GM21390 (cell line): ENCODE results near the gene EMC6.

ENCODE experiments used
- ATAC-seq: cut with Tn5 transposase; IDR thresholded peaks from one replicate; pipeline ENCODE4 v1.9.1; 2021; ENCODE audit not compliant: unreplicated experiment

Gene EMC6

GRCh38 chr17:3655766-3656165 lies 12.8 kb upstream of the EMC6 start:
- ATAC-seq: no peak

DNA sequence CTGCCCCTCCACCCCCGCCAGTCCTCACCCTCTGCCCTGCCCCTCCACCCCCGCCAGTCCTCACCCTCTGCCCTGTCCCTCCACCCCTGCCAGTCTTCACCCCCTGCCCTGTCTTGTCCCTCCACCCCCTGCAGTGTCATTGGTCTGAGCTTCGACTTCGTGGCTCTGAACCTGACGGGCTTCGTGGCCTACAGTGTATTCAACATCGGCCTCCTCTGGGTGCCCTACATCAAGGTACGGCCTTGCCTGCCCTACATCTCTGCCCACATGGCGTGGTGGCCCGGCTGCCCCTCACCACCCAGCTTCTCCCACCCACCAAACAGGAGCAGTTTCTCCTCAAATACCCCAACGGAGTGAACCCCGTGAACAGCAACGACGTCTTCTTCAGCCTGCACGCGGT lies 12.3 kb upstream of the EMC6 start:
- ATAC-seq: no peak

DNA sequence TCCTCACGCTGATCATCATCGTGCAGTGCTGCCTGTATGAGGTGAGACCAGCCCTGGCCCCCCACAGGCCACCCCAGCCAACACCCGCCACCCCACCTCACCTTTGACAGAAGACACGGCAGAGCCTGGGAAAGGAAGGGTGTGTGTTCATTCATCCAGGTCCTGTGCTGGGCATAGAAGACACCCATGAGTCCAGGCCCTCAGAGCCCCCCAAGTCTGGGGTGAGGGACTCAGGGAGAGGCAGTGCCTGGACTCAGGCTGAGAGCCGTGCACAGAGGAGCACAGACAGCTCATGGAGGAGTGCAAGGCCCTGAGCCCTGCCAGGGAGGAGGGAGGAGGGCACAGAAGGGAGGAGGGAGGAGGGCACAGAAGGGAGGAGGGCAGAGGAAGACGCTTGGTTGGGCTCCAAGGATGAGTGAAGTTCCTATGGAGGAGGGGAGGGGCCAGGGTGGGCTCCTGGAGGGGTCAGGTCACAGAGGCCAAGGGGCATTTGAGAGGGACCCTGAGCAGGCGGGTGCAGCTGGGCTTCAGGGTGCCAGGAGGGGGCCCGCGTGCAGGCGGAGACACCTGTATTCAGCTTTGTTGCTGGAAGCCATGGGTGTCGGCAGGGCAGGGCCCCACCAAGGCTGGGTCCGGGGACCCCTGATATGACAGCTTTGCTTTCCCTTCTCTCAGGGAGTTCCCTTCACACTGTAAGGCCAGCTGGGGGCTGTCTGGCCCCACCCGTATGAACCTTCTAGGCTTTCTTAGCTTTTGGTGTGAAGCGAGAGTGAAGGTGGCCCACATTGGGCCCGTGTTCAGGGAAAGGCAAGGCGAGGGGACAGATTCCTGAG lies 11.6 kb upstream of the EMC6 start:
- no peak for ATAC-seq

DNA sequence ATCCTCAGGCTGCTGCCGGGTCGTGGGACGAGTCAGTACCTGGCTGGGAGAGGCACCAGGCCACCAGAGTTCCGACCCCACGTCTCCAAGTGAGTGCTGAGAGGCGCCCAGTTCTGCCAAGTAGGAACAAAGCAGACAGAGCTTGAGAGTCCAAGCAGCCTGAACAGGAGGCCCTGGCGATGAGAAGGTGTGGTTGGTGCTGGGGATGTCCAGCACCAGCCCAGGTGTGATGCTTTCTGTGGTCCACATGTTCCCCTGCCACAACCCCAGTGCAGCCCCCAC lies 11.1 kb upstream of the EMC6 start:
- no peak for ATAC-seq

DNA sequence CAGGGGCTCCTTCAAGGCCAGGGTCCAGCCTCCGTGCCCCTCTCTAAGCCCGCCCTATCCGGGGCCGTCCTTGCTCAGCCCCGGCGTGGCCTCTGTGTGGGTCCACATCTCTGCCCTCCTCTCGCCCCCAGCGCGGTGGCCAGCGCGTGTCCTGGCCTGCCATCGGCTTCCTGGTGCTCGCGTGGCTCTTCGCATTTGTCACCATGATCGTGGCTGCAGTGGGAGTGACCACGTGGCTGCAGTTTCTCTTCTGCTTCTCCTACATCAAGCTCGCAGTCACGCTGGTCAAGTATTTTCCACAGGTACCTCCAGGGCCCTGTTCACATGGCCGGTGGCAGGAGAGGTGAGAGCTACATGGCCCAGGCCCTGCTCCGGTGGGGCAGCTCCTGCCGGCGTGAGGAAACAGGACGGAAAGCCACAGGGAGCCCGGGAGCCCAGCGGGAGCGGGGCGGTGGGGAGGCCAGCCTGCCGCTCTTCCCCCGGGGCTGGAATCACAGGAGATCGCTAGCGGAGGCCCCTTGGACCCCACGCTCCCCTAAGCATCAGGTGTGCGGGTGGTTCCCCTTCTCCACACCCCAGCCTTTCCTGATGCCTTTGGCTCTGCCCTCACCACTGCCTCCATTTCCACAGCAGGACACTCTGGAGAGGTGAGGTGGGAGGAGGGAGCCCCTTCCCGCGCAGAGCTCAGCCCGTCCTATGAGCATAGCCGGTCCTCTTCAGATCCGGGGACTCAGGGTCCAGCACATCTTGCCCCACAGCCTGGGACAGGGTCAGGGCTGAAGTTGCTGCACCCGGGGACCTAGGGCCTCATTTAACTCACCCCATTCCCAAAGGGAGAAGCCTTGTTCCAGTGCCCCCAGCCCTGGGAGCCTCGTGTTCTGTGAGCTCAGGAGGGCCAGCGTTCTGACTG lies 10.5 kb upstream of the EMC6 start:
- no peak for ATAC-seq

GRCh38 chr17:3658784-3659449 lies 9.7 kb upstream of the EMC6 start:
- no peak for ATAC-seq

GRCh38 chr17:3659541-3660111 lies 9.0 kb upstream of the EMC6 start:
- ATAC-seq: no peak

- ATAC-seq: no peak
Measured at GRCh38 chr17:3660311-3660891, 8.2 kb upstream of the EMC6 start.

DNA sequence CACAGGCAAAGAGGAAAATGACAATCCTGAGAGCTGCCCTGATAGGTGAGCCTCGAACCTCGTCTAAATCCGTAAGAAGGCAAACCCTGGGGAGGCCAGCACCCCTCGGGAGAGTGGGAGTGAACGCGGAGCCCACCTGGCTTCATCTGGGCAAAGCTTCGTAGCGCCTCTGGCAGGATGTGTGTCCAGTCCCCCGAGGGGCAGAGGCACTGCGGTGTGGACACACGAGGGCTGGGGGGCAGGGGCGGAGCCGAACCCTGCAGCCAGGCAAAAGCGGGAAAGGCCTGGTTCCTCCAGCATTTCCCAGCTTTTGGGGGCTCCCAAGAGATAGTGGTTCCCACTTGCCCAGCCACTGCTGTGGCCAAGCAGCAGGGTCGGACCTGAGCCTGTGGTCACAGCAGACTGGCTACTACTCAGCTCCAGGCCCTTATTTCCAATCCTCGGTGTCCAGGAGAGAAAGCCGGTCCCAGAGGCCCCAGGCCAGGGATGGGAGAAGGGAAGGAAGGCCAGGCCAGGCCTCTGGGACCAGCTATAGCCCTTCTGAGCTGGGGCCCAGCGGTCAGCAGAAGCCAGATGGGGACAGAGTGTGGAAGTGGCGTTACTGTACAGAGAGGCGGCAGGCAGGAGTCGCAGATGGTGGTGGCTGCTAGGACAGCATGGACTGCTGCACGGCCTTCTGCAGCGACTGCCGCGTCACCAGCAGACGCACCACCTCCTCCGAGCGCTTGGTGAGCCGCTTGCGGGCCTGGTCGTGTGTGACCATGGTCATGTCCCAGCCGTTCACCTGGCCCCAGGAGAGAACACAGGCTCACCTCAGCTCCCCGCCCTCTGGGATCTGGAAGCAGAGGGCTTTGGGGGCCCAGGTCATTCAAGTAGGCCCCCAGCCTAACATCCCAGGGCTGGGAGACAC lies 5.3 kb upstream of the EMC6 start:
- ATAC-seq: no peak

DNA sequence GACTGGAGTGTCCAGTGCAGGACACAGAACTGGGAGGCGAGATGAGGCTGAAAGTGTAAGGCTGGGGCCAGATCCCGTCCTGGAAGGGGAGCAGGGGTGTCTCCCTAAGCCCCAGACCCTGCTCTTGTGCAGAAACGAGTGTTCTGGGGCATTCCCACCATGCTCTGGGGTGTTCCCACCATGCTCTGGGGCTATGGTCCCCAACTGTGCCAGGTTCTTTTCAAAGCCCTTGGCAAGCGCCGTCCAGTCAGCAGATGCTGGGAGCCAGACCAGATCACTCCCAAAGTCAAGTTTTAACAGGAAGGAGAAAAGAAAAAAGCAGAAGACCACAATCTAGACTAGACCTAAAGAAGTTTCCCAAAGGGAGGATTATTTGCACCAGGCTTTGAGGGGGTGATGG lies 2.8 kb upstream of the EMC6 start:
- ATAC-seq: no peak

- no peak for ATAC-seq
Measured at GRCh38 chr17:3666516-3666915, 2.1 kb upstream of the EMC6 start.

GRCh38 chr17:3667366-3668278 lies 990 bp upstream of the EMC6 start:
- peak; percentile 3 for ATAC-seq

GRCh38 chr17:3669085-3669347 lies 404 bp downstream of the EMC6 start:
- ATAC-seq: peak; percentile 4

- ATAC-seq: no peak
Measured at GRCh38 chr17:3669548-3669947, 936 bp downstream of the EMC6 start.

DNA sequence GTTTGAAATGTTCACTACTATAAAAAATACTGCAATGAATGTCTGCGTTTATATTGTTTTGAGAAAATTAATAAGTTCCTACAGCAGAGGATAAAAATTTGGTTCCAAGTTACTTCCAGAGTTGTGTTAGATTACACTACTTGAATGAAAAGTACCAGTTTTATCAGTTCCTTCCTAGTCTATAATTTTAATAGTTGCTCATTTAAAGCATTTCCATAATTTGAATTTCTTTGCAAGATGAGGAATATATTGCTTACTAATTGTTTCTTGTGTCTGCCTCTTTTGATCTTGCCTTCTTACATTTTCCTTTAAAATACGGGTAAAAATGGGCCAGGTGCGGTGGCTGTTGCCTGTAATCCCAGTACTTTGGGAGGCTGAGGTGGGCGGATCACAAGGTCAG lies 4.0 kb downstream of the EMC6 start:
- ATAC-seq: no peak

GRCh38 chr17:3675886-3676285 lies 7.3 kb downstream of the EMC6 start:
- no peak for ATAC-seq

GRCh38 chr17:3678095-3678820 lies 9.6 kb downstream of the EMC6 start:
- ATAC-seq: no peak

GRCh38 chr17:3678821-3679530 lies 10.4 kb downstream of the EMC6 start:
- no peak for ATAC-seq
